GM21360 (cell line): ENCODE measurements around the gene TRIP4.

Source experiments
- ATAC-seq: cut with Tn5 transposase; IDR thresholded peaks from one replicate; pipeline ENCODE4 v1.9.1; 2021; ENCODE audit warnings: mild to moderate bottlenecking, moderate library complexity; ENCODE audit not compliant: unreplicated experiment

TRIP4 gene

GRCh38 chr15:64443747-64444621, 56.3 kb downstream of the TRIP4 start:
- ATAC-seq = peak; percentile 74

GRCh38 chr15:64444836-64445235, 57.2 kb downstream of the TRIP4 start:
- ATAC-seq = no peak

GRCh38 chr15:64447536-64448315, 60.1 kb downstream of the TRIP4 start:
- ATAC-seq = no peak

DNA sequence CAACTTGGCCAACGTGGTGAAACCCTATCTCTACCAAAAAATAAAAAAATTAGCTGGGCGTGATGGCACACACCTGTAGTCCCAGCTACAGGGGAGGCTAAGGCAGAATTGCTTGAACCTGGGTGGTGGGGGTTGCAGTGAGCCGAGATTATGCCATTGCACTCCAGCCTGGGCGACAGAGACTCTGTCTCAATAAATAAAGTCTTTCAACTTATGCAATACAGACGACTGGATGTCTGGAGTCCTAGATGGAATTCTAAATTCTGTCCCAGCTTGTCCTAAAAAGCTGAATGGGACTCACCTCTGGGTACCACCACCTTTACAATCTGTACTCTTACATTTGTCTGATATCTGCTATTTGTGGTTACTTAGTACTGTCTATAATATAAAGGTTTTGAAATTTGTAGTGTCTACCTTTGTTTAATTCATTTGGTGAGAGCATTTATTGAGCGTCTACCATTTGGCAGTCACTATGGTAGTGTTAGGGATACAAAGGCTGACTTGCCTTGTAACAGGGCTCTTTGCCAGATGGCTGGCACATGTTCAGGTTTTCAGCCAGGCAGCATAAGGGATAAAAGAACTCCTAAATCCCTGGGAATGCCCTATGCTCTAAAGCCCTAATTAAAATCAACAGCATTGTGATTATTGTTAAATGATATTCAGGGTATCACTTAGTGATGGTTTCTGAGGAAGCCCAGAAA, 65.5 kb downstream of the TRIP4 start:
- ATAC-seq = no peak

DNA sequence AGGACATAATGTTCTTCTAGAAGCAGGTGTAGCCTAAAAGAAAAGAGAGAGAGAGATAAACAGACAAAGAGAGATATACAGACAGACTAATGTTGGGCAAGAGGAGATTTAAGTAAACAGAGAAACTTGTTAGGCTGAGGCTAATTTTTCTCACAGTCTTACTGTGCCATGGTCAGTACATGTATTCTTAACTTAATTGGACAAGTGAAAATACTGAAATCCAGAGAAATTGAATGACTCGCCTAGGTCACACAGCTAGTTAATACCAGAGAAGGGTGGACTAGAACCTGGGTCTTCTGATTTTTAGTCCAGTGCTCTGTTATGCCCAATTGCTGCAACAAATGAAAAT, 66.0 kb downstream of the TRIP4 start:
- no peak for ATAC-seq

DNA sequence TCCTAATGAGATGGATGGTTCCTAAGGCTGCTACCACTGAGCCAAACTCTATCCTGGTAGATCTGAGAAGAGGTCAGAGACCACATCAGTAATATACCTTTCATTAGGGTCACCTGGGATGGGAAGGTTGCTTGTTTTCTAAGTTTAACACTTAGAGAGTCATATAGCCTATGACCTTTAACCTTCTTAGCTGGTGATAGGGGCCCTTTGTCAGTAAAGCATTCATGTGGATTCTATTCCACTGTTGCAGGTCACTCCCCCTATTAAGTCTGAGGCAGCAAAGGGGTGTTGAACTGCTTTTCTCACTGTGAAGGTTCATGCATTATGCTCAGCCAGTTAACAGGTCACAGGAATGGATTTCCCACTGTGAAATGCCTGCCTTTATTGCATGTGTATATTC, 66.6 kb downstream of the TRIP4 start:
- ATAC-seq = no peak

DNA sequence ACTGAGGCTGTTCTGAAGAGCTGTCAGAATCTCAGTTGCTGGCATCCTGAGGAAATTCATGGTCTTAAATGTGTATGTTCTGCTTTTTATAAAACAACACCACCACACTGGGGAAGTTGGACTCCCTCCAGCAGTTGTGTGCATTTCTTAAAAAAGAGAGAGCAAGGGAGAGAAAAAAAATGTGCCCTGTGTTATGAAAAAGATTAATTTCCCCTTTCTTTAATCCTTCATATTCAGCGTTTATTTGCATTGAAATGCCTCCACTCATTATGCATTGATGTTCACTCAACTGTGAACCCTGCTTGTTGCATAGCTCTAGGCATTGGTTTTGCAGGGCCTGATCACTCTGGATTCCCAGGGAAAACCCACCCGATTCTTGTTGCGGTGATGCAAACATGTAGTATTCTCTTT, 68.3 kb downstream of the TRIP4 start:
- no peak for ATAC-seq

GRCh38 chr15:64456634-64457108, 69.0 kb downstream of the TRIP4 start:
- no peak for ATAC-seq

GRCh38 chr15:64459066-64459781, 71.6 kb downstream of the TRIP4 start:
- no peak for ATAC-seq

DNA sequence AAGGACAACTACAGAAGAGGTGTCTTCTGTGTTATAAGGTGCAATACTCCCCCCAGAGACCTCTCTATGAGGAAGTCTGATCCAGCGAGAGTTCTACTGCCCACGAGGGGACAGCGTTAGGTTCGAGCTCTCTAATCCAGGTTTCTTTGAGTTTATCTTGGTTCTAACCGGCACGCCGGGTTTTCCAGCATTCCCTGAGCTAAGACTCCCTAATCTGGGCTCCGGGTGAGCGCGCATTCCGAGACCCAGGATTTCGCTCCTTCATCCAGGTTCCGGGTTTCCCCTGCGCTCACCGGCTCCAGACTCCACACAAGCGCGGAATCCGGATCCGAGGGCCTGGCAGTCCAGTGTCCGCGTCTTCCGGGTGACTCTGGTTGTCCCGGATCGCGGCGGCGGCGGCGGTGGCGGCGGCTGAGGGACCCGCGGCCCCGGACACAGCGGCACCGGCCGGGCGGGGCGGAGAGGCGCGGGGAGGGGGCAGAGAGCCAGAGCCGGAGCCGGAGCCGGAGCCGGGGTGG, 72.6 kb downstream of the TRIP4 start, which contains the start of gene ZNF609:
TSS of gene ZNF609 (plus strand) at position 373 of the 518 bp plus-strand sequence. CDS start 38,842 bp downstream, outside the sequence.
- ATAC-seq = peak; percentile 57

DNA sequence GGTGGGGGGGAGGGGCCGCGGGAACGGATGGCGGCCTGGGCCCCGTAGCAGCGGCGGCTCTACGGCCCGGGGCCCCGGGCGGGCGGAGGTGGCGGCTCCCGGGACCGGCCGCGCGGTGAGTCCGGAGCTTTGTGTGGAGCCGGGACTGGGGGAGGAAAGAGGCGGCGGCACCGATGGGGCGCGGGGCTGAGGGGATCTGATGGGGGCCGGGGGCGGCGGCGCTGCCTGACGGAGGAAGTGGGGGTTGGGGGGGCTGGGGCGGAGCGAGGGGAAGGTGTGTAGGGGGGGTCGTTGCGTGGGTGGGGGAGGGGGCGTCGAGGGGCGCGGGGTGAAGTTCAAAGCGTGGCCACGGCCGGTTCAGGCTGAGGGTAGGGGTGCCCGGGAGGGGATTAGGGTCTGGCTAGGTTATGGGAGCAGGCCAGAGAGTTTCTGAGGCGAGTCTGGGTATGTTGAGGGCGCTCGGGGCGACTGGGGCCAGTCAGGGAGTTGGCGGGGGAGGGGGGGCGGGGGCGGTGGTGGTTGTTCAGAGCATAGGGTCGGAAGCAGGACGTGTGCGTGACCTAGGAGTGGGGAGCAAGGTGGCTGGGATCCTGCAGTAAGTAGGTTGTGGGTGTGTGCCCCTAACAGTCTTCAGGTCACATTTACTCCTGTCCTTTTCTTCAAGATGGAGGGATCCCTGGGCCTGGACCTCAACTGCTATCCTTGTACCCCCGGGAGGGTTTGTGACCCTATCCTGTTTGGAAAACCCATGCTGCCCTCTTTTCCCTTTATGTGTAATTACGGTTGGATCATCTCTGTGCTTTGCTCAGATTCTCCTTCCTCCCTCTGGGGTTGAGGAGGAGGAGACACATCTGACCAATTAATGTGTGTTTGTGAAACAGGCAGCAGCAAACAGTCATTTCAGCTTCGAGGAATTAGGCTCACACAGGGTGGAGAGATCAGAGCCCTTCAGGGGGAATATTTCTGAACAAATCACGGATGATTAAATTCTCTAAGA, 73.4 kb downstream of the TRIP4 start:
- ATAC-seq = no peak

- no peak for ATAC-seq
Observed at GRCh38 chr15:64461721-64462162, 74.1 kb downstream of the TRIP4 start.

- no peak for ATAC-seq
Observed at GRCh38 chr15:64462492-64462891, 74.9 kb downstream of the TRIP4 start.

DNA sequence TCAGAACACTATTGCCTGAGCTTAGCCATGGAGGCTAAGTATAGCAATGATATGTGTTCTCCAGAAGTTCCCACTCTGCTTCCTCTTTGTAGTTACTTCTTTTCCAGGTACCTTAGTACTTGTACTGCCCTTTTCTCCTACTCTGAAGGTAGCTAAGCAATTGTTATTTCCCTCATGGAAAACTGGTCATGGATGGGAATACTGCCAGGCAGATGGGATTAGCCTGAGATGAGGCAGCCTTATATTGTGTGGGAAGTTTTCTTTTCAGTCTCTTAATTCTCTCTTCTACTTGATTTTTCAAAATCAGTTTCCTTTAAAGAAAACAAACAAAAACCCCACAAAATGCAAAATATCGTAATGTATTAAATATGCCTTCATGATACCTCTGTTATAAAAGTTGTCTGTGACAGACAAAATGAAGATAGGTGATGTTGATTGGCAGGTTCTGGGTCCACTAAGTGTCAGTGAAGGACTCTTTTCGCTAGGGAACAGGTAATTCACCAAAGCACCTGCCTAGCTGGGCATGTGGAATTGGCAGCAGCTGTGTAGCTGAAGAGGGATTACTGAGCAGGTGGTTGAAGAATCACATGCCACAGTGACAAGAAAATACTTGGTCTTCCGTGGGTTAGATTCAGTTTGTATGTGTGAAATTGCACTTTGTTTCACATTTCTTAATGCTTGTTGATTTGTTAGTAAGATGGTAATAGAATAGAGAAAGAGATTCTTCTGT, 76.8 kb downstream of the TRIP4 start:
- no peak for ATAC-seq

GRCh38 chr15:64466408-64467141, 78.9 kb downstream of the TRIP4 start:
- no peak for ATAC-seq

DNA sequence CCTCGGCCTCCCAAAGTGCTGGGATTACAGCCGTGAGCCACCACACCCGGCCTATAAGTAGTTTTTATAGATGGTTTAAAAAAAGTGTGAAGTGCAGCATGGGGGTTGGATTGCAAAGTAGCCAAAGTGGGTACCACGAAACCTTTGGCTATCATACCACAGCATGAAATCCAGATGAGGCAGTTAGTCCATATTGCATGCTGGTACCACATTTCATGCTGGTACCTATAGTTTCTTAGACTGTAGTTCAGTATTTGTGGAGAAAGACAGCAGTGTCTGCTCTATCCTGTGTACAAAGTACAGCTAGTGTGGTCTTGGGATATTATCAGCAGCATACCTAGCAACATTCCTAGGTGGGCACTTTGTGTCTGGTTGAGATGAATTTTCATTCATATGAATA, 84.5 kb downstream of the TRIP4 start:
- ATAC-seq = no peak

DNA sequence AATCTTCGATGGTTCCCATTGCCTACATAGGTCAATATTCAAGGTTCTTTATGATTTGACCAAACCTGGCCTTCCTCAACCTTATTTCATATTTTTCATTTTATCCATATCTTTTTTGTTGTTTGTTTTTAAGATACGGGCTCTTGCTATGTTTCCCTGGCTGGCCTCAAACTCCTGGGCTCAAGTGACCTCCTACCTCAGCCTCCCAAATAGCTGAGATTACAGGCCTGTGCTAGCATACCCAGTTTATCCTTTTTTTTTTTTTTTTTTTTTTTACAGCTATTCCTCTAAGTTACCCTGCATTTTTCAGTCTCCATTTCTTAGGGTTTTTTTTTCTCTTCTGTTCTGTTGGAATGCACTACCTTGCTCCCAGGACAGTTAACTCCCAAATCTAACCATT, 87.2 kb downstream of the TRIP4 start:
- no peak for ATAC-seq

DNA sequence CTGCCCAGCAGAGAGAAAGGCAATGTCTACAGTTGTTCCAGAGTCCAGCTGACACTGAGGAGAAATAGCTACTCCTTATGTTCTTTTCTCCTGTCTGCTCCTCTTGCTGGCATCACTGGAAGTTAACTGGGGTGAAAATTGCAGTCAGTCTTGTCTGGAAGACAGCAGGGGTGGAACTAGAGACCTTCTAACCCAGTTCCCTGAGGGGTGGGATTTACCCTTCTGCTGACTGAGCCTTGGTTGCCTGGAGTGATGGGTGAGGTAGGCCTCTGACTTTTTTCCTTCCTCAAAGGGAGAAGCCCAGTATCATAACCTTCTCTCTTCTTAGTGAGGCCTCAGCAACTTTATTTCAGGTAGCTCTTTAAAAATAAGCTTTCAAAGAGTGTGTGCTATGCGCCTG, 88.9 kb downstream of the TRIP4 start:
- no peak for ATAC-seq
